NT2/D1 (cell line): Measurements from ENCODE around the gene PAPOLG.

ENCODE experiments used
- DNase-seq: peaks from one replicate; pipeline ENCODE4 v3.0.0-alpha.2; 2011; ENCODE audit warnings: low read depth, low spot score
- H3K27me3 ChIP-seq: 2 replicates; pipeline ENCODE4 v1.6.0; 2011; ENCODE audit warnings: mild to moderate bottlenecking; ENCODE audit not compliant: insufficient read length, insufficient read depth
- H3K36me3 ChIP-seq: 2 replicates; pipeline ENCODE4 v1.6.1; 2011; ENCODE audit warnings: mild to moderate bottlenecking, low read length, mixed read lengths; ENCODE audit not compliant: insufficient read depth, insufficient read length
- H3K4me1 ChIP-seq: 2 replicates; pipeline ENCODE4 v1.5.1; 2011; ENCODE audit not compliant: insufficient read depth, insufficient read length
- H3K4me3 ChIP-seq: 2 replicates; pipeline ENCODE4 v1.5.1; 2011; ENCODE audit warnings: low read depth; ENCODE audit not compliant: insufficient read length
- H3K9ac ChIP-seq: 2 replicates; pipeline ENCODE4 v1.6.0; 2011; ENCODE audit warnings: low read depth; ENCODE audit not compliant: insufficient read length
- H3K9me3 ChIP-seq: 2 replicates; pipeline ENCODE4 v1.5.1; 2011; ENCODE audit warnings: mild to moderate bottlenecking, low read length; ENCODE audit not compliant: insufficient read depth
- SUZ12 ChIP-seq: IDR thresholded peaks from 2 replicates; pipeline ENCODE4 v1.6.1; 2011; ENCODE audit not compliant: insufficient read length, insufficient read depth; ENCODE audit errors: extremely low read depth
- YY1 ChIP-seq: IDR thresholded peaks from 2 replicates; pipeline ENCODE4 v1.6.1; 2011; ENCODE audit not compliant: insufficient read length, insufficient read depth
- ZNF274 ChIP-seq: IDR thresholded peaks from 2 replicates; pipeline ENCODE4 v1.6.1; 2011; ENCODE audit warnings: mild to moderate bottlenecking, low read depth, low read length

The PAPOLG gene

GRCh38 chr2:60819155-60819862 lies 63.2 kb downstream of the PAPOLG start:
- H3K9ac ChIP-seq, result no peak overlapping the region
- no peaks in the 10 kb centered on the region for H3K9me3 ChIP-seq
- TF ChIP-seq SUZ12, result no peak
- TF ChIP-seq ZNF274, result no peak
- no peak for TF ChIP-seq YY1
- no peaks in the 10 kb centered on the region for H3K36me3 ChIP-seq
- DNase-seq, result no peak
- H3K4me1 ChIP-seq, result no peaks in the 10 kb centered on the region
- no peaks in the 10 kb centered on the region for H3K27me3 ChIP-seq
- no peak overlapping the region for H3K4me3 ChIP-seq

DNA sequence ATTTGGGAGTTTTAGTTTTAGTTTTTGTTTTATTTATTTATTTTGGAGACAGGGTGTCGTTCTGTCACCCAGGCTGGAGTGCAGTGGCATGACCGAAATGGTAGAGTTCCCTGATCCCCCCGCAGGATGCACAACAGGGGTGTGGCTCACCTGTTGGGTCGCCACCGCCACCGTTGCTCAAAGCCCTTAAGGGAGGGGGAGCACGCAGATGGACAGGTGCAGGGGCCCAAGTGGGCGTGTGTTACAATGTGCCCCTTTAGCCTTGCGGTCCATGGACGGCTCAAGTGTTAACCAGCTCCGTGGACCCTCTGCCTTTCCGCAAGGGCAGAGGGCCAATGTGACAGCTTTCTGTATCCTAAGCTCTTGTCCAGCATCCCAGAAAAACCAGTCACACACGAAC lies 63.9 kb downstream of the PAPOLG start:
- H3K4me1 ChIP-seq, result no peaks in the 10 kb centered on the region

GRCh38 chr2:60820416-60821132 lies 64.5 kb downstream of the PAPOLG start:
- no peak for TF ChIP-seq YY1
- no peak for TF ChIP-seq SUZ12
- no peak for TF ChIP-seq ZNF274
- no peak overlapping the region for H3K9ac ChIP-seq
- H3K27me3 ChIP-seq, result no peaks in the 10 kb centered on the region
- H3K36me3 ChIP-seq, result no peaks in the 10 kb centered on the region
- no peaks in the 10 kb centered on the region for H3K4me1 ChIP-seq
- no peak overlapping the region for H3K4me3 ChIP-seq
- no peak for DNase-seq
- H3K9me3 ChIP-seq, result no peaks in the 10 kb centered on the region

More for the DNA sequence above, 63.9 kb downstream of the PAPOLG start:
- TF ChIP-seq SUZ12 (no peak), ZNF274 (no peak), YY1 (no peak)
- H3K9ac ChIP-seq, result no peak overlapping the region
- DNase-seq, result no peak
- no peak overlapping the region for H3K4me3 ChIP-seq
- H3K27me3 ChIP-seq, result no peaks in the 10 kb centered on the region
- H3K36me3 ChIP-seq, result no peaks in the 10 kb centered on the region
- no peaks in the 10 kb centered on the region for H3K9me3 ChIP-seq

- no peak overlapping the region for H3K4me3 ChIP-seq
- H3K36me3 ChIP-seq, result no peaks in the 10 kb centered on the region
- no peak for DNase-seq
- no peaks in the 10 kb centered on the region for H3K9me3 ChIP-seq
- H3K4me1 ChIP-seq, result no peaks in the 10 kb centered on the region
- H3K9ac ChIP-seq, result no peak overlapping the region
- TF ChIP-seq SUZ12 (no peak), YY1 (no peak), ZNF274 (no peak)
- no peaks in the 10 kb centered on the region for H3K27me3 ChIP-seq
These were observed 65.0 kb downstream of the PAPOLG start for GRCh38 chr2:60821133-60821469.

DNA sequence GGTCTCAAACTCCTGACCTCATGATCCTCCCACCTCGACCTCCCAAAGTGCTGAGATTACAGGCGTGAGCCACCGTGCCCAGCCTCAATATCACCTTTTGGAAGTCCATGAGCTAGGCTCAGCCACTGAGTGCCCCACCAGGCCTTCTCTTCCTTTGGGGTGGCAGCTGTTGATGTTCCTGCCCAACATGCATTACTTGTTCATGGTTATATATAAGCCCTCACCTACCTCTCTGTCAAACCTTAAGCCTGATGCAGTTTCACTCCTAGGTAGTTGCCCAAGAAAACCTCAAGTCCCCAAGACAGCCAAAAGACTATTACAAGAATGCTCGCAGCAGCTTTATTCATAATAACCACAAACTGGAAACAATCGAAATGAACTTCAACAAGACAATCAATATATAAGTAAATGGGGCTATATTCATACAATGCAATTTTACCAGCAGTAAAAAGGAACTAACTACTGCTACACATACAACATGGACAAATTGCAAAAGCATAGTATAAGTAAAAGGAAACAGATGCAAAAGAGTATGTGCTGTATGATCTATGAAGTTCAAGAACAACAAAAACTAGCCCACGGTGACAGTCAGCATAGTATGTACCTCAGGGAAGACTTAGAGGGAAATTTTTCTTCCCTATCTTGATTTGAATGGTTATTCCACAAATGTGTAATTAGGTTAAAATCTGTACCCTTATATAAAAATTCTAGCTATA lies 65.7 kb downstream of the PAPOLG start:
- H3K36me3 ChIP-seq, result no peaks in the 10 kb centered on the region
- no peaks in the 10 kb centered on the region for H3K4me1 ChIP-seq
- TF ChIP-seq YY1 (no peak), SUZ12 (no peak), ZNF274 (no peak)
- no peak overlapping the region for H3K9ac ChIP-seq
- DNase-seq, result no peak
- no peaks in the 10 kb centered on the region for H3K27me3 ChIP-seq
- H3K9me3 ChIP-seq, result no peaks in the 10 kb centered on the region
- H3K4me3 ChIP-seq, result no peak overlapping the region

- no peak for TF ChIP-seq ZNF274
- no peak for TF ChIP-seq YY1
- TF ChIP-seq SUZ12, result no peak
- Histone ChIP-seq H3K9me3 (no peaks in the 10 kb centered on the region), H3K4me1 (no peaks in the 10 kb centered on the region), H3K9ac (no peak overlapping the region), H3K27me3 (no peaks in the 10 kb centered on the region), H3K36me3 (no peaks in the 10 kb centered on the region), H3K4me3 (no peak overlapping the region)
- no peak for DNase-seq
These were observed 66.9 kb downstream of the PAPOLG start for GRCh38 chr2:60822987-60823386.

- DNase-seq, result no peak
- no peaks in the 10 kb centered on the region for H3K36me3 ChIP-seq
- H3K4me3 ChIP-seq, result no peak overlapping the region
- TF ChIP-seq YY1 (no peak), SUZ12 (no peak), ZNF274 (no peak)
- H3K9me3 ChIP-seq, result no peaks in the 10 kb centered on the region
- H3K4me1 ChIP-seq, result no peaks in the 10 kb centered on the region
- H3K9ac ChIP-seq, result no peak overlapping the region
- no peaks in the 10 kb centered on the region for H3K27me3 ChIP-seq
These were observed 67.7 kb downstream of the PAPOLG start for GRCh38 chr2:60823694-60824305.
